HG03457 (cell line): ENCODE data around the gene FCHSD2.
"Not testable (repeated sequence)": the region's sequence is repeated elsewhere in the genome, so short reads cannot be mapped to it uniquely, and the experiment has no call there.

Source experiments
- ATAC-seq: cut with Tn5 transposase; IDR thresholded peaks from one replicate; pipeline ENCODE4 v1.9.1; 2021; ENCODE audit warnings: moderate number of reproducible peaks; ENCODE audit not compliant: unreplicated experiment

FCHSD2 gene

GRCh38 chr11:72897506-72897905, 244.6 kb downstream of the FCHSD2 start:
- ATAC-seq: no peak

- ATAC-seq: no peak
Measured at GRCh38 chr11:72896431-72896830, 245.7 kb downstream of the FCHSD2 start.

- no peak for ATAC-seq
Measured at GRCh38 chr11:72890881-72891280, 251.2 kb downstream of the FCHSD2 start.

GRCh38 chr11:72886619-72887018, 255.5 kb downstream of the FCHSD2 start:
- no peak for ATAC-seq

GRCh38 chr11:72885749-72886609, 256.1 kb downstream of the FCHSD2 start:
- no peak for ATAC-seq

- no peak for ATAC-seq
Measured at GRCh38 chr11:72876147-72876546, 266.0 kb downstream of the FCHSD2 start.

GRCh38 chr11:72875736-72876135, 266.4 kb downstream of the FCHSD2 start:
- no peak for ATAC-seq

GRCh38 chr11:72872012-72872411, 270.1 kb downstream of the FCHSD2 start:
- no peak for ATAC-seq

- no peak for ATAC-seq
Measured at GRCh38 chr11:72871119-72871518, 271.0 kb downstream of the FCHSD2 start.

GRCh38 chr11:72869831-72870230, 272.3 kb downstream of the FCHSD2 start:
- ATAC-seq: no peak

- no peak for ATAC-seq
Measured at GRCh38 chr11:72867970-72868369, 274.1 kb downstream of the FCHSD2 start.

- ATAC-seq: no peak
Measured at GRCh38 chr11:72864702-72865655, 277.1 kb downstream of the FCHSD2 start.

- ATAC-seq: no peak
Measured at GRCh38 chr11:72863916-72864315, 278.2 kb downstream of the FCHSD2 start.

GRCh38 chr11:72863091-72863490, 279.0 kb downstream of the FCHSD2 start:
- ATAC-seq: no peak

GRCh38 chr11:72860592-72860991, 281.5 kb downstream of the FCHSD2 start:
- ATAC-seq: no peak

- ATAC-seq: no peak
Measured at GRCh38 chr11:72860010-72860409, 282.1 kb downstream of the FCHSD2 start.

- no peak for ATAC-seq
Measured at GRCh38 chr11:72859126-72859525, 283.0 kb downstream of the FCHSD2 start.

GRCh38 chr11:72858267-72858666, 283.9 kb downstream of the FCHSD2 start:
- ATAC-seq: not testable (repeated sequence)

- no peak for ATAC-seq
Measured at GRCh38 chr11:72856551-72857345, 285.4 kb downstream of the FCHSD2 start.

GRCh38 chr11:72856065-72856464, 286.1 kb downstream of the FCHSD2 start:
- no peak for ATAC-seq

GRCh38 chr11:72851726-72852125, 290.4 kb downstream of the FCHSD2 start:
- ATAC-seq: no peak
